GM19240 (cell line): Measurements from ENCODE around the gene NAP1L1.

Experiments used
- DNase-seq: peaks from one replicate; pipeline ENCODE4 v3.0.0; 2011; ENCODE audit warnings: low spot score; ENCODE audit not compliant: insufficient read length

Gene NAP1L1

GRCh38 chr12:76084863-76085519 is 506 bp upstream of the NAP1L1 start:
- peak; percentile 8 for DNase-seq

GRCh38 chr12:76083246-76083903 is 1.1 kb downstream of the NAP1L1 start:
- DNase-seq: no peak

GRCh38 chr12:76081909-76082308 is 2.6 kb downstream of the NAP1L1 start:
- DNase-seq: no peak

GRCh38 chr12:76080729-76081415 is 3.6 kb downstream of the NAP1L1 start:
- no peak for DNase-seq

GRCh38 chr12:76080017-76080728 is 4.3 kb downstream of the NAP1L1 start:
- no peak for DNase-seq

- no peak for DNase-seq
These were observed 5.7 kb downstream of the NAP1L1 start for GRCh38 chr12:76078748-76079147.

- no peak for DNase-seq
These were observed 9.0 kb downstream of the NAP1L1 start for GRCh38 chr12:76075448-76075847.

- no peak for DNase-seq
These were observed 9.7 kb downstream of the NAP1L1 start for GRCh38 chr12:76074701-76075336.

GRCh38 chr12:76073561-76073960 is 10.9 kb downstream of the NAP1L1 start:
- no peak for DNase-seq

GRCh38 chr12:76072568-76072967 is 11.9 kb downstream of the NAP1L1 start:
- no peak for DNase-seq

- DNase-seq: no peak
These were observed 15.1 kb downstream of the NAP1L1 start for GRCh38 chr12:76069339-76069738.

GRCh38 chr12:76065917-76066316 is 18.6 kb downstream of the NAP1L1 start:
- DNase-seq: no peak

GRCh38 chr12:76064904-76065303 is 19.6 kb downstream of the NAP1L1 start:
- DNase-seq: no peak

GRCh38 chr12:76060111-76060510 is 24.4 kb downstream of the NAP1L1 start:
- DNase-seq: no peak

GRCh38 chr12:76057326-76057725 is 27.2 kb downstream of the NAP1L1 start:
- no peak for DNase-seq

- DNase-seq: no peak
These were observed 29.1 kb downstream of the NAP1L1 start for GRCh38 chr12:76055393-76055792.

- no peak for DNase-seq
These were observed 34.8 kb downstream of the NAP1L1 start for GRCh38 chr12:76049575-76050251.

GRCh38 chr12:76047742-76048141 is 36.7 kb downstream of the NAP1L1 start:
- DNase-seq: no peak

GRCh38 chr12:76047060-76047459 is 37.4 kb downstream of the NAP1L1 start:
- no peak for DNase-seq

GRCh38 chr12:76043377-76043776 is 41.1 kb downstream of the NAP1L1 start:
- no peak for DNase-seq

GRCh38 chr12:76042147-76042546 is 42.3 kb downstream of the NAP1L1 start:
- no peak for DNase-seq
